GM23338 (cell line): Measurements from ENCODE around the gene SFN. TPM values are rescaled to one million over a fixed set of nuclear protein-coding genes. Genes with fewer than 3 reads are reported as not detected.

Source experiments
- ATAC-seq: fragments of 200-7000 bp; cut with Tn5 transposase; 3 replicates; pipeline ENCODE4 v1.9.1; 2020
- DNase-seq: peaks from one replicate; pipeline ENCODE4 v3.0.0-alpha.2; 2015; ENCODE audit warnings: low spot score
- H2AFZ ChIP-seq: fragments of 200-600 bp; sonication (generic); 2 replicates; pipeline ENCODE4 v1.8.0; 2016; ENCODE audit warnings: antibody characterized with exemption, mild to moderate bottlenecking, moderate library complexity
- H3F3A ChIP-seq: fragments of 200-600 bp; sonication (generic); replicated peaks from 2 replicates; pipeline ENCODE4 v1.8.0; 2017; ENCODE audit warnings: antibody characterized with exemption, mixed run types, low read depth
- H3K27ac ChIP-seq: fragments of 200-600 bp; sonication (generic); 2 replicates; pipeline ENCODE4 v1.6.1; 2016; ENCODE audit warnings: low read depth
- H3K27me3 ChIP-seq: fragments of 200-600 bp; sonication (generic); 2 replicates; pipeline ENCODE4 v1.8.0; 2016; ENCODE audit warnings: mild to moderate bottlenecking, mixed run types, moderate library complexity; ENCODE audit not compliant: insufficient read depth
- H3K36me3 ChIP-seq: fragments of 200-600 bp; sonication (generic); 2 replicates; pipeline ENCODE4 v1.8.0; 2016; ENCODE audit warnings: mild to moderate bottlenecking; ENCODE audit not compliant: insufficient read depth
- H3K4me1 ChIP-seq: fragments of 200-600 bp; sonication (generic); 2 replicates; pipeline ENCODE4 v1.8.0; 2016; ENCODE audit warnings: mild to moderate bottlenecking, moderate library complexity; ENCODE audit not compliant: insufficient read depth
- H3K4me2 ChIP-seq: fragments of 200-600 bp; sonication (generic); 2 replicates; pipeline ENCODE4 v1.7.1; 2017; ENCODE audit warnings: mixed run types
- H3K4me3 ChIP-seq: fragments of 200-600 bp; sonication (generic); 2 replicates; pipeline ENCODE4 v1.6.1; 2016; ENCODE audit warnings: mixed run types
- H3K79me2 ChIP-seq: fragments of 200-600 bp; sonication (generic); replicated peaks from 2 replicates; pipeline ENCODE4 v1.8.0; 2017; ENCODE audit warnings: mild to moderate bottlenecking; ENCODE audit not compliant: insufficient read depth
- H3K9me2 ChIP-seq: fragments of 200-600 bp; sonication (generic); 2 replicates; pipeline ENCODE4 v1.8.0; 2017; ENCODE audit not compliant: insufficient read depth
- H4K20me1 ChIP-seq: fragments of 200-600 bp; sonication (generic); replicated peaks from 2 replicates; pipeline ENCODE4 v1.8.0; 2017; ENCODE audit warnings: mild to moderate bottlenecking; ENCODE audit not compliant: insufficient read depth
- H3K27ac Mint-ChIP-seq: 2 replicates; pipeline ENCODE4 v1.8.0; 2020; ENCODE audit warnings: inconsistent platforms, mild to moderate bottlenecking, moderate library complexity, mixed read lengths
- H3K27me3 Mint-ChIP-seq: 3 replicates; pipeline ENCODE4 v1.8.0; 2022; ENCODE audit warnings: low read depth, mild to moderate bottlenecking, moderate library complexity, mixed read lengths, inconsistent platforms; ENCODE audit not compliant: insufficient read depth, poor library complexity
- H3K36me3 Mint-ChIP-seq: 3 replicates; pipeline ENCODE4 v1.8.0; 2021; ENCODE audit warnings: low read depth, mild to moderate bottlenecking, inconsistent platforms, moderate library complexity, mixed read lengths
- H3K4me1 Mint-ChIP-seq: 3 replicates; pipeline ENCODE4 v1.8.0; 2020; ENCODE audit warnings: mild to moderate bottlenecking, inconsistent platforms, mixed read lengths
- H3K4me3 Mint-ChIP-seq: 3 replicates; pipeline ENCODE4 v1.8.0; 2021; ENCODE audit warnings: moderate library complexity, mild to moderate bottlenecking, inconsistent platforms, mixed read lengths
- H3K9me3 Mint-ChIP-seq: 3 replicates; pipeline ENCODE4 v1.8.0; 2020; ENCODE audit warnings: moderate library complexity, mild to moderate bottlenecking, inconsistent platforms, mixed read lengths
- CREB1 ChIP-seq: fragments of 250-450 bp; sonication (Bioruptor Pico); IDR thresholded peaks from 2 replicates; pipeline ENCODE4 v1.5.0; 2020; ENCODE audit warnings: low read depth, mild to moderate bottlenecking, moderate library complexity
- CTCF ChIP-seq, 2 experiments: fragments of 200-600 bp in 1 of 2; sonication (generic) in 1 of 2; conservative IDR thresholded peaks; 2 replicates each; pipeline versions ENCODE4 v1.5.1 to v1.6.1; 2016 to 2017; ENCODE audit warnings: antibody characterized with exemption in 2 of 2, low read depth in 2 of 2, mild to moderate bottlenecking in 2 of 2, moderate library complexity in 1 of 2
- STAT1 ChIP-seq: IDR thresholded peaks from one replicate; pipeline ENCODE4 v1.6.1; 2016; ENCODE audit warnings: antibody characterized with exemption; ENCODE audit not compliant: unreplicated experiment
- ZNF114 ChIP-seq: fragments of 250-450 bp; sonication (Bioruptor Pico); IDR thresholded peaks from 2 replicates; pipeline ENCODE4 v1.5.0; 2020; ENCODE audit warnings: mild to moderate bottlenecking, moderate library complexity
- ZNF331 ChIP-seq: fragments of 250-450 bp; sonication (Bioruptor Pico); IDR thresholded peaks from 2 replicates; pipeline ENCODE4 v1.5.0; 2020; ENCODE audit warnings: low read depth, mild to moderate bottlenecking, moderate library complexity
- polyA plus RNA-seq: library from polyadenylated mRNA; unstranded; fragments of >200 nt; fragmentation: Nextera tagmentation; extraction: Ambion mirVana; gene quantifications from 2 replicates; pipeline ENCODE4 v1.2.1, GENCODE V29; 2016
- total RNA-seq: library from RNA; depleted of rRNA; stranded (reverse); fragments of >200 nt; shearing (Covaris generic); gene quantifications from 2 replicates; pipeline ENCODE4 v1.2.3, GENCODE V29; 2014
- TF ChIP-seq, protein P1 (sequence below): IDR thresholded peaks from one replicate; pipeline ENCODE4 v1.6.1; 2018; ENCODE audit warnings: antibody characterized with exemption; ENCODE audit not compliant: unreplicated experiment
- TF ChIP-seq, protein P2 (sequence below): fragments of 250-450 bp; sonication (Bioruptor Pico); IDR thresholded peaks from 2 replicates; pipeline ENCODE4 v1.5.0; 2020; ENCODE audit warnings: mild to moderate bottlenecking, moderate library complexity

SFN gene
- total and polyA plus RNA-seq, 2 experiments from 2014 or later: 1.8 to 2.6 TPM

- TF ChIP-seq ZNF331 (CRISPR knock-in tag): no peak
- no peak for TF ChIP-seq CTCF (conservative IDR thresholded peaks at IDR 0.05; ENCODE audit: low read depth in 2 of 2)
Observed at GRCh38 chr1:26838474-26839338, 24.2 kb upstream of the SFN start (continued).

GRCh38 chr1:26839339-26839722 is 23.6 kb upstream of the SFN start:
- Mint-ChIP-seq H3K27me3 (peaks cover 4% of the 10 kb centered on the region), H3K9me3 (no peaks in the 10 kb centered on the region), H3K4me3 (no peak overlapping the region), H3K36me3 (peaks cover 42% of the 10 kb centered on the region), H3K27ac (0 out of 2 replicates have a peak overlapping the region, but pooled peaks have one; percentile 41), H3K4me1 (no peaks in the 10 kb centered on the region)
- no peaks in the 10 kb centered on the region for H3F3A ChIP-seq
- H3K4me1 ChIP-seq: no peaks in the 10 kb centered on the region
- no peak overlapping the region for H3K4me3 ChIP-seq
- H3K4me2 ChIP-seq: no peak overlapping the region
- H2AFZ ChIP-seq: no peak overlapping the region
- 0 out of 2 replicates have a peak, but pooled peaks cover 5% of the 10 kb centered on the region for H3K36me3 ChIP-seq
- H3K27me3 ChIP-seq: no peaks in the 10 kb centered on the region
- H3K27ac ChIP-seq: no peak overlapping the region
- DNase-seq (no peak), ATAC-seq (no peak)
- H3K79me2 ChIP-seq: no peaks in the 10 kb centered on the region
- H3K9me2 ChIP-seq: no peaks in the 10 kb centered on the region
- peaks cover 13% of the 10 kb centered on the region for H4K20me1 ChIP-seq
- TF ChIP-seq STAT1 (no peak), CREB1 (CRISPR knock-in tag) (no peak), ZNF114 (CRISPR knock-in tag) (no peak)
- TF ChIP-seq, protein P1, sequence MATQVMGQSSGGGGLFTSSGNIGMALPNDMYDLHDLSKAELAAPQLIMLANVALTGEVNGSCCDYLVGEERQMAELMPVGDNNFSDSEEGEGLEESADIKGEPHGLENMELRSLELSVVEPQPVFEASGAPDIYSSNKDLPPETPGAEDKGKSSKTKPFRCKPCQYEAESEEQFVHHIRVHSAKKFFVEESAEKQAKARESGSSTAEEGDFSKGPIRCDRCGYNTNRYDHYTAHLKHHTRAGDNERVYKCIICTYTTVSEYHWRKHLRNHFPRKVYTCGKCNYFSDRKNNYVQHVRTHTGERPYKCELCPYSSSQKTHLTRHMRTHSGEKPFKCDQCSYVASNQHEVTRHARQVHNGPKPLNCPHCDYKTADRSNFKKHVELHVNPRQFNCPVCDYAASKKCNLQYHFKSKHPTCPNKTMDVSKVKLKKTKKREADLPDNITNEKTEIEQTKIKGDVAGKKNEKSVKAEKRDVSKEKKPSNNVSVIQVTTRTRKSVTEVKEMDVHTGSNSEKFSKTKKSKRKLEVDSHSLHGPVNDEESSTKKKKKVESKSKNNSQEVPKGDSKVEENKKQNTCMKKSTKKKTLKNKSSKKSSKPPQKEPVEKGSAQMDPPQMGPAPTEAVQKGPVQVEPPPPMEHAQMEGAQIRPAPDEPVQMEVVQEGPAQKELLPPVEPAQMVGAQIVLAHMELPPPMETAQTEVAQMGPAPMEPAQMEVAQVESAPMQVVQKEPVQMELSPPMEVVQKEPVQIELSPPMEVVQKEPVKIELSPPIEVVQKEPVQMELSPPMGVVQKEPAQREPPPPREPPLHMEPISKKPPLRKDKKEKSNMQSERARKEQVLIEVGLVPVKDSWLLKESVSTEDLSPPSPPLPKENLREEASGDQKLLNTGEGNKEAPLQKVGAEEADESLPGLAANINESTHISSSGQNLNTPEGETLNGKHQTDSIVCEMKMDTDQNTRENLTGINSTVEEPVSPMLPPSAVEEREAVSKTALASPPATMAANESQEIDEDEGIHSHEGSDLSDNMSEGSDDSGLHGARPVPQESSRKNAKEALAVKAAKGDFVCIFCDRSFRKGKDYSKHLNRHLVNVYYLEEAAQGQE: no peak
- TF ChIP-seq, protein P2, sequence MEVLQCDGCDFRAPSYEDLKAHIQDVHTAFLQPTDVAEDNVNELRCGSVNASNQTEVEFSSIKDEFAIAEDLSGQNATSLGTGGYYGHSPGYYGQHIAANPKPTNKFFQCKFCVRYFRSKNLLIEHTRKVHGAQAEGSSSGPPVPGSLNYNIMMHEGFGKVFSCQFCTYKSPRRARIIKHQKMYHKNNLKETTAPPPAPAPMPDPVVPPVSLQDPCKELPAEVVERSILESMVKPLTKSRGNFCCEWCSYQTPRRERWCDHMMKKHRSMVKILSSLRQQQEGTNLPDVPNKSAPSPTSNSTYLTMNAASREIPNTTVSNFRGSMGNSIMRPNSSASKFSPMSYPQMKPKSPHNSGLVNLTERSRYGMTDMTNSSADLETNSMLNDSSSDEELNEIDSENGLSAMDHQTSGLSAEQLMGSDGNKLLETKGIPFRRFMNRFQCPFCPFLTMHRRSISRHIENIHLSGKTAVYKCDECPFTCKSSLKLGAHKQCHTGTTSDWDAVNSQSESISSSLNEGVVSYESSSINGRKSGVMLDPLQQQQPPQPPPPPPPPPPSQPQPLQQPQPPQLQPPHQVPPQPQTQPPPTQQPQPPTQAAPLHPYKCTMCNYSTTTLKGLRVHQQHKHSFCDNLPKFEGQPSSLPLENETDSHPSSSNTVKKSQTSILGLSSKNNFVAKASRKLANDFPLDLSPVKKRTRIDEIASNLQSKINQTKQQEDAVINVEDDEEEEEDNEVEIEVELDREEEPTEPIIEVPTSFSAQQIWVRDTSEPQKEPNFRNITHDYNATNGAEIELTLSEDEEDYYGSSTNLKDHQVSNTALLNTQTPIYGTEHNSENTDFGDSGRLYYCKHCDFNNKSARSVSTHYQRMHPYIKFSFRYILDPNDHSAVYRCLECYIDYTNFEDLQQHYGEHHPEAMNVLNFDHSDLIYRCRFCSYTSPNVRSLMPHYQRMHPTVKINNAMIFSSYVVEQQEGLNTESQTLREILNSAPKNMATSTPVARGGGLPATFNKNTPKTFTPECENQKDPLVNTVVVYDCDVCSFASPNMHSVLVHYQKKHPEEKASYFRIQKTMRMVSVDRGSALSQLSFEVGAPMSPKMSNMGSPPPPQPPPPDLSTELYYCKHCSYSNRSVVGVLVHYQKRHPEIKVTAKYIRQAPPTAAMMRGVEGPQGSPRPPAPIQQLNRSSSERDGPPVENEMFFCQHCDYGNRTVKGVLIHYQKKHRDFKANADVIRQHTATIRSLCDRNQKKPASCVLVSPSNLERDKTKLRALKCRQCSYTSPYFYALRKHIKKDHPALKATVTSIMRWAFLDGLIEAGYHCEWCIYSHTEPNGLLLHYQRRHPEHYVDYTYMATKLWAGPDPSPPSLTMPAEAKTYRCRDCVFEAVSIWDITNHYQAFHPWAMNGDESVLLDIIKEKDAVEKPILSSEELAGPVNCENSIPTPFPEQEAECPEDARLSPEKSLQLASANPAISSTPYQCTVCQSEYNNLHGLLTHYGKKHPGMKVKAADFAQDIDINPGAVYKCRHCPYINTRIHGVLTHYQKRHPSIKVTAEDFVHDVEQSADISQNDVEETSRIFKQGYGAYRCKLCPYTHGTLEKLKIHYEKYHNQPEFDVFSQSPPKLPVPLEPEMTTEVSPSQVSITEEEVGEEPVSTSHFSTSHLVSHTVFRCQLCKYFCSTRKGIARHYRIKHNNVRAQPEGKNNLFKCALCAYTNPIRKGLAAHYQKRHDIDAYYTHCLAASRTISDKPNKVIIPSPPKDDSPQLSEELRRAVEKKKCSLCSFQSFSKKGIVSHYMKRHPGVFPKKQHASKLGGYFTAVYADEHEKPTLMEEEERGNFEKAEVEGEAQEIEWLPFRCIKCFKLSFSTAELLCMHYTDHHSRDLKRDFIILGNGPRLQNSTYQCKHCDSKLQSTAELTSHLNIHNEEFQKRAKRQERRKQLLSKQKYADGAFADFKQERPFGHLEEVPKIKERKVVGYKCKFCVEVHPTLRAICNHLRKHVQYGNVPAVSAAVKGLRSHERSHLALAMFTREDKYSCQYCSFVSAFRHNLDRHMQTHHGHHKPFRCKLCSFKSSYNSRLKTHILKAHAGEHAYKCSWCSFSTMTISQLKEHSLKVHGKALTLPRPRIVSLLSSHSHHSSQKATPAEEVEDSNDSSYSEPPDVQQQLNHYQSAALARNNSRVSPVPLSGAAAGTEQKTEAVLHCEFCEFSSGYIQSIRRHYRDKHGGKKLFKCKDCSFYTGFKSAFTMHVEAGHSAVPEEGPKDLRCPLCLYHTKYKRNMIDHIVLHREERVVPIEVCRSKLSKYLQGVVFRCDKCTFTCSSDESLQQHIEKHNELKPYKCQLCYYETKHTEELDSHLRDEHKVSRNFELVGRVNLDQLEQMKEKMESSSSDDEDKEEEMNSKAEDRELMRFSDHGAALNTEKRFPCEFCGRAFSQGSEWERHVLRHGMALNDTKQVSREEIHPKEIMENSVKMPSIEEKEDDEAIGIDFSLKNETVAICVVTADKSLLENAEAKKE: no peak
